WI38 (cell line): ENCODE results near the gene ILF2.
A peak's percentile ranks its signal among the peaks of the same experiment; 100 is the strongest.

ENCODE experiments used
- H3K4me3 ChIP-seq: 2 replicates; pipeline ENCODE4 v1.5.1; 2011; ENCODE audit warnings: low read depth, mild to moderate bottlenecking, control low read depth, low read length
- TF ChIP-seq, protein P1 (sequence below): IDR thresholded peaks from 2 replicates; pipeline ENCODE4 v1.5.1; 2012; ENCODE audit warnings: low read depth, mild to moderate bottlenecking, control low read depth, low read length

Gene ILF2

DNA sequence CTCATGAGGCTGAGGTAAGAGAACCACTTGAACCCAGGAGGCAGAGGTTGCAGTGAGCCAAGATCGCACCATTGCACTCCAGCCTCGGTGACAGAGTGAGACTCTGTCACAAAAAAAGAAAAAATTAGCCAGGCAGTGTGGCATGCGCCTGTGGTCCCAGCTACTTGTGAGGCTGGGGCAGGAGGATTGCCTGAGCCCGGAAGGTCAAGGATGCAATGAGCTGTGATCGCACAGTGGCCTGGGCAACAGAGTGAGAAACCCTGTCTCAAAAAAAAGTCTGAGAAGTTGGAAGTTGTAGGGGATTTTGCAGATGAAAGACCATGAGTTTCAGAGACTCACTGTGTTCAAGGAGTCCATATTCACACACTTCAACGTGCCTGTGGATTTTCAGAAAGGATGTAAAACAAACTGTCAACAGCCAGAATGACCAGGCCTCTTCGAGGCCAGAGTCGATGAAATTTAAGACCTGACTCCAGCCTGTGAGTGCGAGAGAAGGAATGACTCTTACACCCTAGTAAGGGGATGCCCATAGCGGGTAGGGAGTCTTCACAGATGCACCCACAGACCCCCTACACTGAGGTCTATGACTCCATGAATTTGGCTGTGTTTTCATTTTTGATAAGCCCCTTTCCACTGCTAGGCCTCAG is 45.7 kb downstream of the ILF2 start:
- H3K4me3 ChIP-seq = no peak overlapping the region; the same call in 1 of the 2 replicates
- TF ChIP-seq, protein P1, sequence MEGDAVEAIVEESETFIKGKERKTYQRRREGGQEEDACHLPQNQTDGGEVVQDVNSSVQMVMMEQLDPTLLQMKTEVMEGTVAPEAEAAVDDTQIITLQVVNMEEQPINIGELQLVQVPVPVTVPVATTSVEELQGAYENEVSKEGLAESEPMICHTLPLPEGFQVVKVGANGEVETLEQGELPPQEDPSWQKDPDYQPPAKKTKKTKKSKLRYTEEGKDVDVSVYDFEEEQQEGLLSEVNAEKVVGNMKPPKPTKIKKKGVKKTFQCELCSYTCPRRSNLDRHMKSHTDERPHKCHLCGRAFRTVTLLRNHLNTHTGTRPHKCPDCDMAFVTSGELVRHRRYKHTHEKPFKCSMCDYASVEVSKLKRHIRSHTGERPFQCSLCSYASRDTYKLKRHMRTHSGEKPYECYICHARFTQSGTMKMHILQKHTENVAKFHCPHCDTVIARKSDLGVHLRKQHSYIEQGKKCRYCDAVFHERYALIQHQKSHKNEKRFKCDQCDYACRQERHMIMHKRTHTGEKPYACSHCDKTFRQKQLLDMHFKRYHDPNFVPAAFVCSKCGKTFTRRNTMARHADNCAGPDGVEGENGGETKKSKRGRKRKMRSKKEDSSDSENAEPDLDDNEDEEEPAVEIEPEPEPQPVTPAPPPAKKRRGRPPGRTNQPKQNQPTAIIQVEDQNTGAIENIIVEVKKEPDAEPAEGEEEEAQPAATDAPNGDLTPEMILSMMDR = no peak

DNA sequence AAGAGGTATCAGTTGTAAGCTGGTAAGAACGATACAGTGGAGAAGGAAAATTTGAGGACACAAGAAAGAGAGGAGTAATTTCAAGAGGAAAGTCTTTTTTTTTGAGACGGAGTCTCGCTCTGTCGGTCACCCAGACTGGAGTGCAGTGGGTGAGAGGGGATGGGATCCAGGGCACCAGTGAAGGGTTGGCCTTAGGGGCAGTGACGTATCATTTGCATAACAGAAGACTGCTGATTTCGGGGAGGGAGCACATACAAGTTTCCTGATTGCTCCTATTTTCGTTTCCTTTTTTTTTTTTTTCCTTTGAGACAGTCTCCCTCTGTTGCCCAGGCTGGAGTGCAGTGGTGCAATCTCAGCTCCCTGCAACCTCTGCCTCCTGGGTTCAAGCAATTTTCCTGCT is 47.7 kb downstream of the ILF2 start:
- TF ChIP-seq, protein P1 = no peak
- H3K4me3 ChIP-seq = no peak overlapping the region

DNA sequence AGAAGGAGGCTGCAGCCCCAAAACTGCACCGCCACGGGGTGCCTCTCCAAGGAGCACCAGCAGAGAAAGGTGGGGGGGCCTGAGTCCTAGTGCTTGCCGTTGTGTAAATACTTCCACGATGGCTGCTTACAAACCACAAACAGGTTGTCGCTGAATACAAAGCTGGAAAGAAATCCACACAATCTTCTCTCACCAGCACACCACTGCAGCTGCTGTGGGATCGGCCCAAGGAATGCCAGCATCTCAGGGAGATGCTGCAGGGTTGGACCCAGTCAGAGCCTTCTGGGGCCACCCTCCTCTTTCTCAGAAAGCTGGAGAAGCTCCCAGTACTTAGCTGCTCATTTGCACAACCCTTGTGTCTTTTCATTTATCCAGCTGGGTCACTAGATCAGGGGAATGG is 51.6 kb downstream of the ILF2 start:
- TF ChIP-seq, protein P1 = no peak
- H3K4me3 ChIP-seq = no peak overlapping the region

GRCh38 chr1:153617663-153618062 is 53.1 kb downstream of the ILF2 start:
- H3K4me3 ChIP-seq = no peak overlapping the region
- TF ChIP-seq, protein P1 = peak; percentile 53

DNA sequence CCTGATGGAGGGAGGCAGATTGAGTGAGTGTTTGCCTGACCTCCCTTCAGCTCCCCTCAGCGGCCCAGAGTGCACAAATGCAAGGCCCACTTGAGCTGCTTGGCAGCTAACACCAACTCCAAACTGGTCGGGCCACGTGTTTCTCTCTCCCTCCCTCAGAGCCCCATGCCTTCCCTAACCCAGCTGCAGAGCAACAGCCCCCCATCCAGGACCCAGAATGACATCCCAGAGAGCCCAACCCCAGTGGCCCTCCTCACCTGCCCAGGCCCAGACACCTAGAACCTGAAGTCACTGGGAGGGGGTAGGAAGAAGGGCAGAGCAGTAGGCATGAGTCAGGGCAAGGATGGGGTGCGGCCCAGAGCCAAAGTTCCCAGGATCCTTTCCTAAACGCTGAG is 53.9 kb downstream of the ILF2 start:
- TF ChIP-seq, protein P1 = no peak
- no peak overlapping the region for H3K4me3 ChIP-seq

DNA sequence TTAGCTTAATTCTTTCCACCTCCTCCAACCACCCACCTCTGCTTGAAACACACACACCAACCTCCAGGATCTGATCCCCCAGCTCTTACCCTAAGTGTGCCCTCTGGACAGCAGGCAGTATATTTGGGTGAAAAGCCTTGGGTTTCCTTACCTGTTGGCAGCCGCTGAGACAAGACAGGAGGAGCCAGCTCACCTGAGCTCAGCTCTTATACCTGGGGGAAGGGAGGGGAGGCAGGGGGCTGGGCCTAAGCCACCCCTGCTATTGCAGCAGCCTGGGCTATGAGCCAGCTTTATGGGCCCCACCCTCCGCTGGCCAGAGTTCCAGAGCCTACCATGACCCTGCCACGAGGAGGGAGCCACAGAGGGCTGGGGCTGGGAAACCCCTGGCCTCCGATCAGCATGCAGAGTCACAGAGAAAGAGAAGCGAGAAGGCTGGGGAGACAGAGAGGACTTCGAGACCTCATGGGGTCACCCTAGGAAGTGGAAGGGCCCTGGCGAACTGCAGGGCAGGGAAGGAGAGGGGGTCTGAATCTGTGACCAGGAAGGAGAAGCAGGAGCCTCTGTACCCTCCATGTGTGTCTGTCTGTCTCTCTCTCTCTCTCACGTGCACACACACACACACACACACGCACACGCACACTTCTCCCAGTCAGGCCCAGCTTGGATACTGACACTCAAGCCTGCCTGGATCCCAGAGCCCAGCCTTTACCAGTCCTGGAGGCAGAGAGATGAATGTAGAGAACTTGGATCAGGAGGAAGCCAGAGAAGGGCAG is 54.5 kb downstream of the ILF2 start, which contains the start of gene S100A14:
TSS of gene S100A14 (minus strand) at position 182 of the 773 bp plus-strand sequence. CDS start 467 bp downstream, outside the sequence.
- no peak within 1 kb of the TSS for H3K4me3 ChIP-seq
- TF ChIP-seq, protein P1 = no peak

GRCh38 chr1:153615406-153615805 is 55.4 kb downstream of the ILF2 start:
- TF ChIP-seq, protein P1 = no peak
- H3K4me3 ChIP-seq = no peak overlapping the region
